Activated B cell treated with CpG ODN at 0.5 μM for 24 hours (primary cell): ENCODE data around the gene KNSTRN. TPM values are rescaled to one million over a fixed set of nuclear protein-coding genes. Genes with fewer than 3 reads are reported as not detected.

Source experiments
- ATAC-seq: fragments of 200-7000 bp; cut with Tn5 transposase; one replicate; pipeline ENCODE4 v1.10.0; 2021; ENCODE audit warnings: low read depth, mild to moderate bottlenecking, moderate library complexity
- CTCF ChIA-PET: fragments of 350-600 bp; sonication (Branson Sonifier 250); formaldehyde crosslinking; loops from one replicate; lab custom pipeline; 2021; ENCODE audit warnings: antibody characterized with exemption; lab: Charles Lee
- POLR2A ChIA-PET: fragments of 350-600 bp; sonication (Branson Sonifier 250); formaldehyde crosslinking; loops from one replicate; lab custom pipeline; 2021; ENCODE audit warnings: antibody characterized with exemption; lab: Charles Lee
- DNase-seq: peaks from one replicate; pipeline ENCODE4 v3.0.0; 2022
- H3K27ac Mint-ChIP-seq: one replicate; pipeline ENCODE4 v1.8.0; 2020; ENCODE audit warnings: mixed read lengths
- H3K27me3 Mint-ChIP-seq: one replicate; pipeline ENCODE4 v1.8.0; 2021; ENCODE audit warnings: mixed read lengths
- H3K36me3 Mint-ChIP-seq: one replicate; pipeline ENCODE4 v1.8.0; 2021; ENCODE audit warnings: low read depth, mixed read lengths
- H3K4me1 Mint-ChIP-seq: one replicate; pipeline ENCODE4 v1.8.0; 2021; ENCODE audit warnings: mixed read lengths
- H3K4me3 Mint-ChIP-seq: one replicate; pipeline ENCODE4 v1.8.0; 2020; ENCODE audit warnings: mild to moderate bottlenecking, mixed read lengths
- H3K9me3 Mint-ChIP-seq: one replicate; pipeline ENCODE4 v1.8.0; 2020; ENCODE audit warnings: mixed read lengths
- CTCF ChIP-seq: fragments of 200-600 bp; IDR thresholded peaks from one replicate; pipeline ENCODE4 v1.8.0; 2022; ENCODE audit warnings: antibody characterized with exemption, mild to moderate bottlenecking
- intact Hi-C: fragments of 100-400 bp; cut with micrococcal nuclease; formaldehyde crosslinking; loops from one replicate; pipeline ENCODE4 v1.15.1; 2024
- total RNA-seq: library from RNA; stranded (reverse); gene quantifications from 2 replicates; pipeline ENCODE4 v1.2.3, GENCODE V29; 2022

Gene KNSTRN
- total RNA-seq, 1 donor from 2014 or later: 11.5 TPM

- peaks cover 13% of the 10 kb centered on the region for H3K4me1 Mint-ChIP-seq
- peak overlapping the region; percentile 15 for H3K4me3 Mint-ChIP-seq
- H3K27ac Mint-ChIP-seq: no peak overlapping the region
- DNase-seq: no peak
- no peaks in the 10 kb centered on the region for H3K27me3 Mint-ChIP-seq
- no peaks in the 10 kb centered on the region for H3K9me3 Mint-ChIP-seq
- no peak for TF ChIP-seq CTCF
- CTCF ChIA-PET: interaction anchor here (0.8 to 1.6 kb wide), 4 partner anchors 21 to 56 kb away, joined by 3 to 6 read pairs (median 4); no protein-coding TSS in a partner anchor
- ATAC-seq: no peak
- H3K36me3 Mint-ChIP-seq: peaks cover 9% of the 10 kb centered on the region
- POLR2A ChIA-PET: interaction anchor here (1.0 kb wide), 1 partner anchor 12 kb away, joined by 3 read pairs; no protein-coding TSS in a partner anchor
- intact Hi-C loops: loop anchor here (10.0 kb wide), 1 partner anchor 419 kb away; no protein-coding TSS in a partner anchor
These were observed 16.7 kb upstream of the KNSTRN start for GRCh38 chr15:40365624-40366456.

- TF ChIP-seq CTCF: no peak
- H3K27ac Mint-ChIP-seq: no peak overlapping the region
These were observed 15.8 kb upstream of the KNSTRN start for GRCh38 chr15:40366457-40367370.

GRCh38 chr15:40367371-40367685 is 15.2 kb upstream of the KNSTRN start:
- ATAC-seq (no peak), DNase-seq (no peak)
- Mint-ChIP-seq H3K4me1 (peaks cover 13% of the 10 kb centered on the region), H3K27ac (peak overlapping the region; percentile 82), H3K9me3 (no peaks in the 10 kb centered on the region), H3K4me3 (peak overlapping the region; percentile 83), H3K27me3 (no peaks in the 10 kb centered on the region), H3K36me3 (peaks cover 4% of the 10 kb centered on the region)
- intact Hi-C loops: loop anchor here (1.0 to 10.0 kb wide), 2 partner anchors 9 to 417 kb away; partner anchors contain the start of gene DISP2
- CTCF ChIA-PET: interaction anchor here (0.9 to 3.2 kb wide), 5 partner anchors 16 to 55 kb away, joined by 3 to 21 read pairs (median 5); partner anchors contain the start of gene IVD
- POLR2A ChIA-PET: interaction anchor here (0.6 to 2.3 kb wide), 6 partner anchors 9 to 253 kb away, joined by 3 to 9 read pairs (median 4); partner anchors contain the start of gene BAHD1
- no peak for TF ChIP-seq CTCF

More at GRCh38 chr15:40366457-40367370, 15.8 kb upstream of the KNSTRN start:
- intact Hi-C loops: loop anchor here (1.0 to 10.0 kb wide), 2 partner anchors 8 to 418 kb away; partner anchors contain the start of gene DISP2
- H3K9me3 Mint-ChIP-seq: no peaks in the 10 kb centered on the region
- peaks cover 9% of the 10 kb centered on the region for H3K36me3 Mint-ChIP-seq
- H3K27me3 Mint-ChIP-seq: no peaks in the 10 kb centered on the region
- ATAC-seq: no peak
- POLR2A ChIA-PET: interaction anchor here (1.0 to 2.3 kb wide), 3 partner anchors 41 to 74 kb away, joined by 4 to 9 read pairs (median 5); partner anchors contain the start of gene BAHD1
- CTCF ChIA-PET: interaction anchor here (0.8 to 3.2 kb wide), 6 partner anchors 17 to 55 kb away, joined by 3 to 21 read pairs (median 5); no protein-coding TSS in a partner anchor
- DNase-seq: no peak
- peaks cover 13% of the 10 kb centered on the region for H3K4me1 Mint-ChIP-seq
- H3K4me3 Mint-ChIP-seq: peak overlapping the region; percentile 83

- TF ChIP-seq CTCF: no peak
- H3K27ac Mint-ChIP-seq: peak overlapping the region; percentile 82
- H3K4me3 Mint-ChIP-seq: peak overlapping the region; percentile 83
- H3K4me1 Mint-ChIP-seq: peaks cover 13% of the 10 kb centered on the region
- H3K9me3 Mint-ChIP-seq: no peaks in the 10 kb centered on the region
- peak; percentile 93 for ATAC-seq
- ChIA-PET POLR2A (interaction anchor here (0.6 to 2.3 kb wide), 6 partner anchors 9 to 254 kb away, joined by 3 to 9 read pairs (median 4); partner anchors contain the start of gene BAHD1), CTCF (interaction anchor here (0.9 to 3.2 kb wide), 7 partner anchors 15 to 54 kb away, joined by 3 to 21 read pairs (median 4); partner anchors contain the start of genes IVD and KNSTRN)
- H3K27me3 Mint-ChIP-seq: no peaks in the 10 kb centered on the region
- DNase-seq: peak; percentile 78
- intact Hi-C loops: loop anchor here (1.0 to 10.0 kb wide), 7 partner anchors 10 to 417 kb away; partner anchors contain the start of genes DISP2 and KNSTRN
- no peaks in the 10 kb centered on the region for H3K36me3 Mint-ChIP-seq
These were observed 14.6 kb upstream of the KNSTRN start for GRCh38 chr15:40367686-40368611.
